Peyer's patch (tissue), 4 donors: ENCODE data around the gene ARL5C.

ENCODE experiments used
- POLR2A ChIP-seq, 2 donors: fragments of 450-650 bp; IDR thresholded peaks; one replicate each; pipeline ENCODE4 v1.5.1; 2017; ENCODE audit warnings: antibody characterized with exemption in 2 of 2, mild to moderate bottlenecking in 2 of 2, moderate library complexity in 2 of 2
- TF ChIP-seq, protein P1 (sequence below), 6 experiments: fragments of 450-650 bp in 4 of 6; fragments of 200-600 bp in 2 of 6; sonication (generic) in 1 of 6; IDR thresholded peaks; one replicate each; pipeline ENCODE4 v1.5.1; 2017 to 2019; ENCODE audit warnings: antibody characterized with exemption in 6 of 6, mild to moderate bottlenecking in 3 of 6, moderate library complexity in 1 of 6

DNA sequence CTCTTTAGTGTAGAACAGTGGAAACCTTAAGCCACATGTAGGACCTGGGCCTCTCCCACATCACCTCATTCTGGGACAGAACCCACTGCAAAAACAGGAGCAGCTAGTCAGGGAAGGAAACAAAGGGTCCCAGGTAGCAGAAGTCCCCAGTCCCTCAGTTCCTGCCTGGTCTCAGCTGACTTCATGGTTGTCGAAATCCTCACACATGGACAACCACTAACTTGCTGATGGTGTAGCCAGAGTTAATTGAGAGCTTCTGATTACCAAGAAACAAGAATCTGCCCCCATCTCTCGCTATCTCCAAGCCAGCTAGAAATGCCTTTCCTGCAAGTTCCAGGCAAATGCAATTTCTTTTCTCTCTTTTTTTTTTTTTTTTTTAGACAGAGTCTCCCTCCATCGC, 3.6 kb upstream of the ARL5C start:
- no peak for TF ChIP-seq POLR2A (IDR thresholded peaks at IDR 0.05)
- TF ChIP-seq, protein P1, sequence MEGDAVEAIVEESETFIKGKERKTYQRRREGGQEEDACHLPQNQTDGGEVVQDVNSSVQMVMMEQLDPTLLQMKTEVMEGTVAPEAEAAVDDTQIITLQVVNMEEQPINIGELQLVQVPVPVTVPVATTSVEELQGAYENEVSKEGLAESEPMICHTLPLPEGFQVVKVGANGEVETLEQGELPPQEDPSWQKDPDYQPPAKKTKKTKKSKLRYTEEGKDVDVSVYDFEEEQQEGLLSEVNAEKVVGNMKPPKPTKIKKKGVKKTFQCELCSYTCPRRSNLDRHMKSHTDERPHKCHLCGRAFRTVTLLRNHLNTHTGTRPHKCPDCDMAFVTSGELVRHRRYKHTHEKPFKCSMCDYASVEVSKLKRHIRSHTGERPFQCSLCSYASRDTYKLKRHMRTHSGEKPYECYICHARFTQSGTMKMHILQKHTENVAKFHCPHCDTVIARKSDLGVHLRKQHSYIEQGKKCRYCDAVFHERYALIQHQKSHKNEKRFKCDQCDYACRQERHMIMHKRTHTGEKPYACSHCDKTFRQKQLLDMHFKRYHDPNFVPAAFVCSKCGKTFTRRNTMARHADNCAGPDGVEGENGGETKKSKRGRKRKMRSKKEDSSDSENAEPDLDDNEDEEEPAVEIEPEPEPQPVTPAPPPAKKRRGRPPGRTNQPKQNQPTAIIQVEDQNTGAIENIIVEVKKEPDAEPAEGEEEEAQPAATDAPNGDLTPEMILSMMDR (IDR thresholded peaks at IDR 0.05), result no peak
